Measurements from ENCODE around the gene ENTHD1.

Gene ENTHD1

GRCh38 chr22:39920134-39920743, 26.7 kb upstream of the ENTHD1 start:
- H3K9ac ChIP-seq (ENCODE audit: low read depth, low read length): no peak overlapping the region
- no peaks in the 10 kb centered on the region for H3K9me3 ChIP-seq (ENCODE audit: insufficient read depth, low read depth, low read length)
- no peaks in the 10 kb centered on the region for H3K36me3 ChIP-seq (ENCODE audit: insufficient read depth, low read depth, low read length)
- H3K27me3 ChIP-seq (ENCODE audit: insufficient read depth, low read length): no peaks in the 10 kb centered on the region
- no peak overlapping the region for H3K27ac ChIP-seq (ENCODE audit: low read length)
- H3K4me3 ChIP-seq (ENCODE audit: low read length): no peak overlapping the region
- H3K4me1 ChIP-seq (ENCODE audit: insufficient read depth, low read length): peaks cover 7% of the 10 kb centered on the region; the same call in 1 of the 2 replicates

DNA sequence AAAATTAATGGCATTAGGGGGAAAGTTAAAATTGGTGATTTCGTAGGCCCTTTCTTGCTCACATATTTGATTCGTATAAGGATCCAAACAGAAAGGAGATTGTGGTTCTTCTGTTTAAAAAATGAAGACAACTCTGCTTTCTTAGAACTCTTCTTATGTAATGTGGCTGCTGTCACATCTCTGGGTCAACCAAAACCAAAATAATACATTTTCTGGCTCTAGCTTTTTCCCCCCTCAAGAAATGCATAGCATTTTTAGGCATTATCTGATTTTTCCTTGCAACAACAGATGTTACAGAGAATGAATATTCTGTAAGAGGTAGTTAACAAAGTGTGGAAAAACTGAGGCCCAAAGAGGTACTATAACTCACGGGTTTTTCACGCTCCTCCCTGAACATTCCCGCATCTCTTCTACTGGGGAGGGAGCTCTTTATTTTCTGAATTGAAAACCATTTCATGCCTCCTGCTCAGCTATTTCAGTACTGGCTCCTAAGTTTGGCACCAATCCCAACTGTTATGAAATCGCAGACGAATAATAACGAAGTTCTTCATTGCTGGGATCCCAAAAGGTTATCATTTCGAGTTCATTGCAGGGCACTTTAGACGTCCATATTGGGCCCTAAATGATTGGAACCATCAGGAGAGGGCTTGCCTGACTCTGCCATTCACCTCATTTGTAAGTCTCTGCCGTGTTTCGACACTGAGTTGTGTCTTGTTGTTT, 24.4 kb upstream of the ENTHD1 start:
- Histone ChIP-seq H3K36me3 (ENCODE audit: insufficient read depth, low read depth, low read length) (no peaks in the 10 kb centered on the region), H3K9ac (ENCODE audit: low read depth, low read length) (no peak overlapping the region), H3K4me1 (ENCODE audit: insufficient read depth, low read length) (peaks cover 7% of the 10 kb centered on the region; the same call in 1 of the 2 replicates), H3K27ac (ENCODE audit: low read length) (no peak overlapping the region), H3K4me3 (ENCODE audit: low read length) (no peak overlapping the region), H3K9me3 (ENCODE audit: insufficient read depth, low read depth, low read length) (no peaks in the 10 kb centered on the region), H3K27me3 (ENCODE audit: insufficient read depth, low read length) (no peaks in the 10 kb centered on the region)

DNA sequence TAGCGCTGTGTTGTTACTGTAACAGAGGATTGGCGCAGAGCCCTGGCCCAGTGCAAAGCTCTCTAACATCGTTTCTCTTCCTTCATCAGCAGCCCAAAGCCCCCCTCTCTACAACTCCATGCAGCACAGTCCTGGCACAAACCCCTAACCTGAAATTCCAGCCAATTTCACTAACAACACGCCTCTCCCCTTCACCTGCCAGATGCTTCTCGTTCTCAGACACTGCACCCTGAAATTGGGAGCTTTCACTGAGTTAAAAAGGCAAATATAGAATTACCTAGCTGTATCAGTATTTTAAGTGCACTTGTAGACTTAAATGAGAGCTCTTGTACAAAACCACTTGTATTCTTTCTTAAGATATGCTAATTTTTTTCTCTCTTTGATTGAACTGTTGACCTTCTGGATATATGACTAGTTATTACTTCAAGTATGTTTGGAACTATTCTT, 23.7 kb upstream of the ENTHD1 start:
- Histone ChIP-seq H3K4me3 (ENCODE audit: low read length) (no peak overlapping the region), H3K27ac (ENCODE audit: low read length) (no peak overlapping the region), H3K9me3 (ENCODE audit: insufficient read depth, low read depth, low read length) (no peaks in the 10 kb centered on the region), H3K27me3 (ENCODE audit: insufficient read depth, low read length) (no peaks in the 10 kb centered on the region), H3K36me3 (ENCODE audit: insufficient read depth, low read depth, low read length) (no peaks in the 10 kb centered on the region), H3K4me1 (ENCODE audit: insufficient read depth, low read length) (peaks cover 7% of the 10 kb centered on the region; the same call in 1 of the 2 replicates), H3K9ac (ENCODE audit: low read depth, low read length) (no peak overlapping the region)

- H3K9ac ChIP-seq (ENCODE audit: low read depth, low read length): no peak overlapping the region
- H3K9me3 ChIP-seq (ENCODE audit: insufficient read depth, low read depth, low read length): no peaks in the 10 kb centered on the region
- no peak overlapping the region for H3K4me3 ChIP-seq (ENCODE audit: low read length)
- peaks cover 7% of the 10 kb centered on the region; the same call in 1 of the 2 replicates for H3K4me1 ChIP-seq (ENCODE audit: insufficient read depth, low read length)
- no peak overlapping the region for H3K27ac ChIP-seq (ENCODE audit: low read length)
- H3K36me3 ChIP-seq (ENCODE audit: insufficient read depth, low read depth, low read length): no peaks in the 10 kb centered on the region
- no peaks in the 10 kb centered on the region for H3K27me3 ChIP-seq (ENCODE audit: insufficient read depth, low read length)
Observed at GRCh38 chr22:39916496-39916895, 22.9 kb upstream of the ENTHD1 start.

DNA sequence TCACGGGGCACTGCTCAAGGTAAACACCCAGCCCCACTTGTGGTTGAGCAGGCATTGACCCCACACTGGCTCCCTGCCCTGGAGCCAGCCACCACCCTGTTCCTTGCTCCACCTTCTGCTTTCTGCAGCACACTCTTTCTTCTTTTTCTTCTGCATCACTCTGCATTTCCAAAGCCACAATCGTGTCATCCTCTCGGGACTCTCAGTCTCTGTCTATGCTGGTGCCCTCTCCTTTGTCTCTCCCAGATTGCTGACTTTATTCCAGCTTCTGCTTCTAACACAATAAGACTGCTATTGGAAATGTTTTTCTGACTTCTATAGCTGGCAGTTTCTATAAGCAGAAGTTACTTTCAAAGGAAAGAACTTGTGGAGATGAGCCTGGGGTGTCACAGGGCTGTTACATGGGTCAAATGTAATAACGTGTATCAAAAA, 21.8 kb upstream of the ENTHD1 start:
- Histone ChIP-seq H3K4me1 (ENCODE audit: insufficient read depth, low read length) (peaks cover 7% of the 10 kb centered on the region; the same call in 1 of the 2 replicates), H3K27me3 (ENCODE audit: insufficient read depth, low read length) (no peaks in the 10 kb centered on the region)

GRCh38 chr22:39914584-39914983, 21.0 kb upstream of the ENTHD1 start:
- no peak overlapping the region for H3K4me3 ChIP-seq (ENCODE audit: low read length)
- no peaks in the 10 kb centered on the region for H3K36me3 ChIP-seq (ENCODE audit: insufficient read depth, low read depth, low read length)
- no peak overlapping the region for H3K27ac ChIP-seq (ENCODE audit: low read length)
- peaks cover 7% of the 10 kb centered on the region; the same call in 1 of the 2 replicates for H3K4me1 ChIP-seq (ENCODE audit: insufficient read depth, low read length)
- no peaks in the 10 kb centered on the region for H3K27me3 ChIP-seq (ENCODE audit: insufficient read depth, low read length)
- H3K9me3 ChIP-seq (ENCODE audit: insufficient read depth, low read depth, low read length): no peaks in the 10 kb centered on the region
- no peak overlapping the region for H3K9ac ChIP-seq (ENCODE audit: low read depth, low read length)

More for the DNA sequence above, 21.8 kb upstream of the ENTHD1 start:
- H3K9ac ChIP-seq (ENCODE audit: low read depth, low read length): no peak overlapping the region
- H3K4me3 ChIP-seq (ENCODE audit: low read length): no peak overlapping the region
- H3K9me3 ChIP-seq (ENCODE audit: insufficient read depth, low read depth, low read length): no peaks in the 10 kb centered on the region
- H3K36me3 ChIP-seq (ENCODE audit: insufficient read depth, low read depth, low read length): no peaks in the 10 kb centered on the region
- no peak overlapping the region for H3K27ac ChIP-seq (ENCODE audit: low read length)

- H3K4me1 ChIP-seq (ENCODE audit: insufficient read depth, low read length): peaks cover 7% of the 10 kb centered on the region; the same call in 1 of the 2 replicates
- no peak overlapping the region for H3K9ac ChIP-seq (ENCODE audit: low read depth, low read length)
- no peaks in the 10 kb centered on the region for H3K36me3 ChIP-seq (ENCODE audit: insufficient read depth, low read depth, low read length)
- no peaks in the 10 kb centered on the region for H3K9me3 ChIP-seq (ENCODE audit: insufficient read depth, low read depth, low read length)
- H3K4me3 ChIP-seq (ENCODE audit: low read length): no peak overlapping the region
- no peak overlapping the region for H3K27ac ChIP-seq (ENCODE audit: low read length)
- H3K27me3 ChIP-seq (ENCODE audit: insufficient read depth, low read length): no peaks in the 10 kb centered on the region
Observed at GRCh38 chr22:39913886-39914285, 20.3 kb upstream of the ENTHD1 start.

DNA sequence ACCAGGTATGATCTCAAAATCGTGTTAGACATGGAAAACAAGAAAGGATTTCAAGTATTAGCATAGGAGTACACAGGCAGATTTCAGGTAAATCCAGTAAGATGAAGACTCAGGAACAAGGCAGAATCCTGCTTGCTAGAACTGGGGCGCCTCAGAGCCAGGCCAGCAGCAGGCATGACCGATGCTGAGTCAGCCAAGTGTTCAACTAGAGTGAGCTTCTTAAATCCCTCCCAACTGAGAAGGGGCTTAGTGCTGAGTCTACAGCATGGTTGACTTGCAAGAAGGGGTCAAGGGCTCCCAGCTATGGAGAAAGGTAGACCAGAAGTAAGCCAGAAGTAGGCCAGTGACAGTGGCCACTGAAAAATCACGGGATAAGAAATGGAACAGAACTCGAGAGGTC, 19.8 kb upstream of the ENTHD1 start:
- Histone ChIP-seq H3K4me1 (ENCODE audit: insufficient read depth, low read length) (peaks cover 7% of the 10 kb centered on the region; the same call in 1 of the 2 replicates), H3K27me3 (ENCODE audit: insufficient read depth, low read length) (no peaks in the 10 kb centered on the region), H3K9ac (ENCODE audit: low read depth, low read length) (no peak overlapping the region), H3K4me3 (ENCODE audit: low read length) (no peak overlapping the region), H3K9me3 (ENCODE audit: insufficient read depth, low read depth, low read length) (no peaks in the 10 kb centered on the region), H3K36me3 (ENCODE audit: insufficient read depth, low read depth, low read length) (no peaks in the 10 kb centered on the region), H3K27ac (ENCODE audit: low read length) (no peak overlapping the region)

- peaks cover 9% of the 10 kb centered on the region; the same call in 1 of the 2 replicates for H3K4me1 ChIP-seq (ENCODE audit: insufficient read depth, low read length)
- H3K4me3 ChIP-seq (ENCODE audit: low read length): no peak overlapping the region
- H3K36me3 ChIP-seq (ENCODE audit: insufficient read depth, low read depth, low read length): no peaks in the 10 kb centered on the region
- no peaks in the 10 kb centered on the region for H3K9me3 ChIP-seq (ENCODE audit: insufficient read depth, low read depth, low read length)
- no peak overlapping the region for H3K9ac ChIP-seq (ENCODE audit: low read depth, low read length)
- no peaks in the 10 kb centered on the region for H3K27me3 ChIP-seq (ENCODE audit: insufficient read depth, low read length)
- H3K27ac ChIP-seq (ENCODE audit: low read length): no peak overlapping the region
Observed at GRCh38 chr22:39910876-39911613, 17.5 kb upstream of the ENTHD1 start.

GRCh38 chr22:39908737-39909136, 15.2 kb upstream of the ENTHD1 start:
- Histone ChIP-seq H3K27ac (ENCODE audit: low read length) (no peak overlapping the region), H3K36me3 (ENCODE audit: insufficient read depth, low read depth, low read length) (no peaks in the 10 kb centered on the region), H3K9ac (ENCODE audit: low read depth, low read length) (no peak overlapping the region), H3K4me1 (ENCODE audit: insufficient read depth, low read length) (peaks cover 3% of the 10 kb centered on the region; the same call in 1 of the 2 replicates), H3K9me3 (ENCODE audit: insufficient read depth, low read depth, low read length) (no peaks in the 10 kb centered on the region), H3K27me3 (ENCODE audit: insufficient read depth, low read length) (no peaks in the 10 kb centered on the region), H3K4me3 (ENCODE audit: low read length) (no peak overlapping the region)

DNA sequence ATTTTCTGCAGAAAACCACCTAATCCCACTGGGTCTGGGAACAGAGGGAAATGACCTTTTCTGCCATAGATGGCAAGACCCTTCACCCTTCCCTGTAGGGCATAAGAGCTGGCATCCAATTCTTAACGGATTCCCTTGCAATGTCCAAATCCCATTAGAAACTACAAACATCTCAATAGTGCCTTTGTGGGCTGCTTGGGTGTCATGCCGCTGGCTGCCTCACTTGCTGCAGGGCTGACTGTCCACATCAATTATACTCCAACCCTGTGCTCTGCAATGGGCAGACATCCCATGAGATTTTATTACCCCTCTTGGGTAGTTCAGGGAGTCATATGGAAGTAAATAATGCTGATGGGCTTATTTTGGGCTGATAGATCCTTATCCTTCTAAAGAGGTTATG, 14.6 kb upstream of the ENTHD1 start:
- H3K27ac ChIP-seq (ENCODE audit: low read length): no peak overlapping the region

More for the DNA sequence above, 14.6 kb upstream of the ENTHD1 start:
- H3K4me1 ChIP-seq (ENCODE audit: insufficient read depth, low read length): peaks cover 3% of the 10 kb centered on the region; the same call in 1 of the 2 replicates
- H3K36me3 ChIP-seq (ENCODE audit: insufficient read depth, low read depth, low read length): no peaks in the 10 kb centered on the region
- H3K27me3 ChIP-seq (ENCODE audit: insufficient read depth, low read length): no peaks in the 10 kb centered on the region
- H3K9ac ChIP-seq (ENCODE audit: low read depth, low read length): no peak overlapping the region
- H3K4me3 ChIP-seq (ENCODE audit: low read length): no peak overlapping the region
- no peaks in the 10 kb centered on the region for H3K9me3 ChIP-seq (ENCODE audit: insufficient read depth, low read depth, low read length)
